GM19328 (cell line): Measurements from ENCODE around the gene UBASH3B.
"Not testable (repeated sequence)": the region's sequence is repeated elsewhere in the genome, so short reads cannot be mapped to it uniquely, and the experiment has no call there.

Experiments used
- ATAC-seq: cut with Tn5 transposase; IDR thresholded peaks from one replicate; pipeline ENCODE4 v1.9.1; 2021; ENCODE audit warnings: mild to moderate bottlenecking, moderate library complexity; ENCODE audit not compliant: unreplicated experiment

Gene UBASH3B

DNA sequence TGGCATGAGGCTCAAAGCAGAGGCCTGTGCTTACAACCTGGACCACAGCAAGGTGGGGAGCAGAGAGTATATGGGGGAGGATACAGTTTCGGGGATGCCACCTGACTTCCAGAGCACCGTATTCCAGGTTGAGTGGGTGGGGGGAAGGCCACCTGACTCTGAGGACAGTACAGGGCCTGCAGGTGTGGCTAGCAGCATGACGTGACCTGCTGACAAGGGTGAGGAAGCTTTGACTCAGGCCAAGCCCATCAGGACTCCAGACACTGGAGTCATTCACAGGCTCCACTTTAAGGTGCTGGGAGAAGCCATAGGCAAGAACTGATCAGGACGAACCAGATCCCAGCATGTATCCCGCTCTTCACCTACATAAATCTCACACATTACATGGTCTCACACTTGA, 148.2 kb downstream of the UBASH3B start:
- ATAC-seq = no peak

DNA sequence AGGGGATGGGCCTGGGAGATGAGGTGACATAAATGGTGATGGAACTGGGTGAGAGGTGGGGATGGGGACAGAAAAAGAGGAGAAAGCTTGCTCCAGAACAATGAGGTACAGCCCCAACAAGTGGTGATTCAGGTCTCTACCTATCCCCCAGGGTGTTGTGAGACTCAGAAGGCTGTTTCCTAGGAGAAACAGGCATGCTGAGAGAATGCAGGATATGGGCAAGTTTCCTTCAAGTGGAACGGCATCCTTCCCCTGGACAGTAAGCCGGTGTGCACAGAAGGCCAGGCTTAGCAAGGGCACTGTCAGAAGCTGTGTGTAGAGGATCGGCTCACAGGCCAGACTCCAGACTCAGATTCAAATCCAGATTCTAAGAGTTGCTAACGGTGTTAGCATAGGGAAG, 148.6 kb downstream of the UBASH3B start:
- no peak for ATAC-seq

DNA sequence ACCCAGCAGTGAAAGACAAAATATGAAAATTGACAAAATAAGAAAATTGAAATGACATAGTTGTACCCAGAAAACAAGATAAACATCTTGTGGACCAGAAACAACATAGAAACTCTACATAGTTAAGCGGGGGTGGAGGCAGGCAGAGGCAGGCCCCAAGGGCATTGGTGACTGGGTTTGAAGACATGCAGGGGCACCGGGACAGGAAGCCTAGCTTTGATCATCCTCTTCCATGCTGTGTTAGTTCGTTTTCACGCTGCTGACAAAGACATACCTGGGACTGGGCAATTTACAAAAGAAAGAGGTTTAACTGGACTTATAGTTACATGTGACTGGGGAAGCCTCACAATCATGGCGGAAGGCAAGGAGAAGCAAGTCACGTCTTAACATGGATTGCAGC, 149.3 kb downstream of the UBASH3B start:
- no peak for ATAC-seq

DNA sequence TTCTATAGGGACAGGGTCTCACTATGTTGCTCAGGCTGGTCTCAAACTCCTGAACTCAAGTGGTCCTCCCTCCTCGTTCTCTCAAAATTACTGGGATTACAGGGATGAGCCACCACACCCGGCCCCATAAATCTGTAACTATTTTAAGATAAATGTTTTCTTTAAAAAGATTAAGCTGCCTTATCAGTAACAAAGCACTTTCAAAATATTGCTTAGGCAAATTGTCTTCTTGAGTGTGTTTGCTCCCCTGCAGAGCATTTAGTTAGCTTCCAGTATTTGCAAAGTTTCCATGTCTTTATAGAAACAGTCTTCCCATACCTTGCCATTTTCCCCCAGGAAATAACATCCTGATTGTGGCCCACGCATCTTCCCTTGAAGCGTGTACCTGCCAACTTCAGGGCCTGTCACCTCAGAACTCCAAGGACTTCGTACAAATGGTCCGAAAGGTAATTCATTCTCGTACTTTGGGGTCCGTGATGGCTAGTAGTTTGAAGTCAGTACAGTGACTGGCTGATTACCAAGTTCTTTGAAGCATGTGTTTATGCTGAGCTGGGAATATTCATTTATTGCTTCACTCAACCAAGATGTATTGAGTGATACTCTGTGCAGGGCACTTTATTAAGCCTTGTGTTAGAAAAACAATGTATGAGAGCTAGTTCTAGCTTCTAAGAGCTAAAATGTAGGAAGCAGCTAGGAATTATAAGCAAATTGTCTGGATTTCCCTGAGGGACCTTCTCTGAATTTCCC, 152.4 kb downstream of the UBASH3B start:
- ATAC-seq = no peak

DNA sequence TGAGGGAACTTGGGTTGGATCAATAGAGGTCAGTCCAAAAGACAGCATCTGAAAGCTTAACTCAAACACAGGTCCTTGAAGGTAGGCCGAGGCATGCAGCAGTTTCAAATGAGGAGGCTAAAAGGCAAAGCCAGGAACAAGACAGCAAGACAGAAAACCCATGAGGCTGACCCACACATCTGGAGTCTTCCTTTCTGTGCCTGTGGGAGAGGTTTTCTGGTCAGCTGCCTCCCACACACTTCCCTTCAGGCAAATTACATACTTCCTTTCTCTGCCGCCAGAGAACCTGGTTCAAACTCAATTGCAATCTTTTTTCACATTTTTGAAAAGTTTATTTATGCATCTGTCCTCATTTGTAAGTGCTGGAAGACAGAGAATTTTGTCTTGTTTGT, 153.0 kb downstream of the UBASH3B start:
- ATAC-seq = peak; percentile 87

DNA sequence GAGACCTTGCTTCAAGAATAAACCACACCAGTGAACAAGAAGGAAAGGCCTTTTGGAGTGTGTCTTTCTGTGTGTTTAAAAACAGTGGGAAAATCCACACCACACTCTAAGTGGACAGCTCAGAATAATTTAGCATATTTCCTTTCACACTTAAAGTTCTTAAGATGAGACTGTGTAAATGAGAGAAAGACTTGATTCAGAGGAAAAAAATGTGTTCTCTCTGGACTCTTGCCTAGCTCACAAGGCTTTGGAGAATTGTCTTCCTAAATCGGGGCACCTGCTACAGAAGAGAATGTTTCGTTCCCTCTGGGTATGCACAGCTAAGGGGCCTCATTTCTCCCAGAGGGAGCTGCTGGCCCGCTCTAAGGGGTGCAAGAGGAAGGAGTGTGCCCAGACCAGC, 154.3 kb downstream of the UBASH3B start:
- ATAC-seq = no peak

DNA sequence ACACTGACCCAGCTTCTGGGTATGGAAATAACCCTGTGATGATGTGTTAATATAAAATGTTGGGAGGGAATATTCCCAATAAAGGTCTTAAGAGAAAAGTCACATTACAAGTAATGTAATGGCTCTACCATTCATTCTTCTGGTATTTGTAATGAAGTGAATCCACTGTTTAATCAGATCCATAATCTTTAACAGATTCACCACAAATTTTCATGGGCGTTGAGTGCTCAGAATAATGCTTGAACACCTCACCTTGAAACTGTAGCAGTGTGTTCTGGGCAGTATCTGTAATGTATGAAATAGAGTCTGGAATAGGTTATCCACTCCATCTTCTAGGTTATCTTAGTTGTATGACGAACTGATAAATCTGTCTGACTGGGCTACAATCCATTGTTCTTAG, 156.2 kb downstream of the UBASH3B start:
- no peak for ATAC-seq

DNA sequence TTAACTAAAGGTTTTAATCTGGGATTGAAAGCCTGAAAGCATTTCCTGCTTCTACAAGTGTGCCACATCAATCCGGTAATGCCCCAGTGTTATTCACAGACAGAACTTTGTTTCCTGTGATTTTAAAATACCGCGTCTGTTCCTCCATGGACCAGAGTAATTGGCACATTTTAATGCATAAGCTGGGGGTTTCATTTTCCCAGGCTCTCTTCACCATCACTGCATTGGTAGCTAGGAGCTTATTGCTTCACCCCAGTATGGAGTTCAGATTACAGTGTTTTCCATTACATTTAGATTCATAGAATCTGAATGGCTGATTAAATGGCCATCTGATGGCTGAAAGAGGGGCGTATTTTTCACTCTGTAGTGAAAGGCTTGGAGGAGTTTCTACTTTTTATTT, 157.1 kb downstream of the UBASH3B start:
- ATAC-seq = no peak

DNA sequence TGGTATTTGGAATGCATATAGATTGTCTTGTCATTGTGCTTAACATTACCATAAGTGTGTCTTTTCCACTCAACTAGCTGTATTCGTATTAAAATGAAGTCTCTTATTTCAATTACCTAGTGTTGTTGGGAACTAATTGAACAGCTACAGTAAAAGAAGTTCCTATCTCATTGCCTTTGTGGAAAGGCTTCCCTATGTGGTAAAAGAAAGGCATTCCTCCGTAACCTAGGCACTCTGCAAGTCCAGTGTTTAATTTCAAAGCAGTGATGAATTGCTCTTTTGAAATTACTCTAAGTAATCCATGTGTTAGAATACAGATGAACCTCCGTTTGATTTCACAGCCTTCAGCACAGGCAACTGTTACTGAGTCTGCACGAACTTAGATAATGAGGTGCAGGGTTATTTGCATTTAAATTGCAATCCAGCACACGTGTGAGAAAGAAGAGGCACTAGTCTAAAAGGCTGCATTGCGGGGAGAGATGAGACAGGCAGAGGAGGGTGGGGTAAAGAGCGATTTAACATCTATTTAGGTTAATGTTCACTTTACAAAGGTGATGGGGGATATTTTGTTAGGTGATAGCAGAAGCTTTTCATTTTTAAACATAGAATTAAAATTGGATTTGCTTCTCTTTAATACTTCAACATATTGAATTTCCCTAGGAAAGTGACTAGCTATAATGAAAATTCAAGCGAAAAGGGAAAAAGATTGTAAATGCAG, 157.8 kb downstream of the UBASH3B start:
- ATAC-seq = no peak

DNA sequence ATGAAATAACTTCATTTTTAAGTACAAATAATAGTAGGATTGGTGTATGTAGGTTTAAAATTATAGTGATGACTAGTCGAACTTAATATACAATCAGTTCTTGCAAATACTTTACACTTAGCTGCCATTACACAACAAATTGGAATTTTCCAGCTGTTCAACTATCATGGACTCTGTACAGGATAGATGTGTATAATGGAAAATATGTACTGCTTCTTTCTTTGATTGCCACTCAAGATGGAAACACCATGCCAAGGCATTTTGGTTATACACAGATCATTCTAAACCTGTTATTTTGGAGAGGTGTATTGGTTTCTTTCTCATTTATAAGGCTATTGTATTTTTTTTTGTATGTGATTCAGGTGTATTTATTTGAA, 158.4 kb downstream of the UBASH3B start:
- no peak for ATAC-seq

DNA sequence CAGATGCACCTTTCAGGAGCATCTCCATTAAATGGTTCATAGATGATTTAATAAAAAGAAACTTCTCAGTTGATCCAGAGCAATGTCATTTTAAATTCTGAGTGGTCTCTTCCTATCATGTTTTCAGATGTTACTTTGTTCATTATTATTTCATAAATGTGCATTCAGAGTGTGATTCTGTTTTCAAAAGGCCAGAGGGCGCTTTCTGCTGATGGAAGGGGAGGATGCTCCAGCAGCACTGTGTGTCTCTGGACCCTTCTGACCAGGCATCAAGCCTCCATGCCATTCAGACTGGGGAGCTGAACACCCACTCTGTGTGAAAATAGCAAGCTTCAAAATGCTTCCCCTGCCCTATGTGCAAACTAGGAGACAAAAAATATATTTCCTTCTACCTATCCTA, 158.9 kb downstream of the UBASH3B start:
- no peak for ATAC-seq

DNA sequence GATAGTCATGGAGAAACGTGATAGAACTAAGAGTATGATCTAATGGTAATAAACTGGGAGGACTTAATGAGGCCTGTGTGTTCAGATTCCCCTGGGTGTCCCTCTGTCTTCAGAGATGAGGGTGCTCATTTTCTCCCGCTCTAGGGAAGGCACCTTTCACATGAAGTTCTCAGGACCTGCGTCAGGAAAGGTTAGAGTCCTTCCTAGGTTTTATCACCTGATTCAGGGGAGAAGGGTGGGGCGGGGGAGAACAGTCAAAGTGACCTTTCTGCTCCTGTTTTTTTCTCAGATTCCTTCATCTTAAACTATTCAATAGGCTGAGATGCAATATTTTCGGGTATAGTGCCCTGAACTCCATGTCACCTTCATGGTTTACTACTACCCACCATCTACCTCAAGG, 160.4 kb downstream of the UBASH3B start:
- no peak for ATAC-seq

DNA sequence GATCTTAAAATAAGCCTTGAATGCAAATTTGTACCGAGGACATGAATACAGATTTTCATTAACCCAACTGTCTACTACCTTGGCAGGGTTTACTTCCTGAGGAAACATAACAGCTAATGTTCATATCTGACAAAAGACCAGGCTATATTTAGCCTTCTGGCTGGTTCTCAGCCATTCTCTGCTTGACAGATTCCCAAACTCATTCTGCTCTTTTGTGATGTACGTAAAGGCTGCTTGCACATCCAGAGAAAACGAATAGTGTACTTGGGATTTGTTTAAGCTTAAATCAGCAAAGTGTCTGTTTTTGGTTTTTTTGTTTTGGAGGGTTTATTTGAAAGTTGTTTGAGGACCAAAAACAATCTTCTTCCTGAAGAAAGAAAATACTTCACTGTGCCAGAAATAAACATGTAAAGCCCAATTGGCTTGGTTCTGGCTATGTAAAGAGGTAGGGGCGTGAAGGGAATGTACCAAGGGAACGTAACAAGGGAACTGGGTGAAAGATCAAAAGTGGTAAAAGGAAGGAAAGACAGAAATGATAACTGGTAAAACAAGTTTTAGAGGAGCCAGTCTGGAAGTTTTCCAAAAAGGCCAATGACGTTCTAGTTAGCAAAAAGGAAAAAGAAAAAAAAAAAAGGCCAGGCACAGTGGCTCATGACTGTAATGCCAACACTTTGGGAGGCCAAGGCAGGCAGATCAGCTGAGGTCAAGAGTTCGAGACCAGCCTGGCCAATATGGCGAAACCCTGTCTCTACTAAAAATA, 161.4 kb downstream of the UBASH3B start:
- no peak for ATAC-seq

DNA sequence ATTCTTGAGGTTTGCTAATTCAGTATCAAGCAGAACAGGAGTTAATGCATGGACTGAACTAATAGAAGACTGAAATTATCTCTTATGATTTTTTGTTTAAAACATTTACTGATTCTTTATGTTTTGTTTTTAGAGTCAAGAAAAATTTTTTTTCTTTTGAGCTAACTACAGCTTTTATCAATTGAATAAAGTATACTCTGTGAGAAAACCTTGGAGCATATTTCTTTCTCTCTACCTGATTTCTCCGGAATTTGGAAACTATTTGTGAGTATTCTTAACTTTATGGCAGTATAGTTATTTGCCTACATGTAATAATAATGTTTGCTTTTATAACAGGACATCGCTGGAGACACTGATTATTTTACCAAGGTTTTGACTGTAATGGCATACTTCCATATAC, 164.6 kb downstream of the UBASH3B start:
- ATAC-seq = no peak

DNA sequence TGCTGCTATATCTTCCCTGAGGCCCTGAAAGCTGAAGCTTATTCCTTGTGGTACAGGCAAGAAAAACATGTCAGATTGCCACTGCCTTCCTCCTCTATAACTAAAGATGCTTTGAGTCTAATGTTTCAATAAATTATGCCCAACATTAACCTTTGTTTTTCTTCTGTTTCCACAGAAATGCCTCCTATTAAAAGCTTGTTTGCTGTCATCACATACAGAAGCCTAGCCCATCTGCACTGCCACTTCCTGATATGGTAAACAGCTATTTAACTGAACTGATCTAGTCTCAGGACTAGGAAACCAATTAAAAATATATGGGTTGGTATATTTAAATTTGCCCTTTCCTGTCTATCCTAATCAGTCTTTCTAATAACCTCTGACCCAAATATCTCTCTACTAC, 165.6 kb downstream of the UBASH3B start:
- ATAC-seq = no peak

DNA sequence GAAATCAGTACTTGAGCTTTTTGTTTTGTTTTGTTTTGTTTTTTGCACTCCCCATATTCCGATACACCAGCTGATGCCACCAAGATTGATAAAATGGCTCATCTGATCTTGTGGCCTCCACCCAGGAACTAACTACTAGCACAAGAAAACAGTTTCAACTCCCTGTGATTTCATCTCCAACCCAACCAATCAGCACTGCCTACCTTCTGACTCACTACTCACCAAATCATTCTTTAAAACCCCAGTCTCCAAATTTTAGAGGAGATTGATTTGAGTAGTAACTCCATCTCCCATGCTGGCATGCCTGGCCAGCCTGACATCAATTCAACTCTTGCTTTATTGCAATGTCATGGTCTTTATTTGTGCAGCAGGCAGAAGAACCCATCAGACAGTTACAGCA, 166.7 kb downstream of the UBASH3B start:
- no peak for ATAC-seq

DNA sequence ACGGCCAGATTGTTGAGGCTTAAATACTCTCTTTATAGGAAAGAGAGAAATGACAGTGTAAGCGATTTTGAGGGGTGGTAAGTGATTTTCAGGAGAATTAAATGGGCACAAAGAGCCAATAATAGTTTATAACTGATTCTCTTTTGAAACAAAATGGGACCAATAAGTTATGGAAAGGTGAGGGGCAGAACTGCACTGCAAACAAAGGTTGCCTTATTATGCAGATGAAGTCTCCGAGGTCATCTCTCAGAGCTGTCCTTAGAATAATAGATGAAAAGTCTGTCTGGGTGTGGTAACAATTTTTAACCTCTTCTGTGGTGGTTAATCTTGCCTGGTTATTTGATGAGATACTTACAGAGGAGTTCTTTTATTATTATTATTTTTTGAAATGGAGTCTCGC, 168.0 kb downstream of the UBASH3B start:
- no peak for ATAC-seq

DNA sequence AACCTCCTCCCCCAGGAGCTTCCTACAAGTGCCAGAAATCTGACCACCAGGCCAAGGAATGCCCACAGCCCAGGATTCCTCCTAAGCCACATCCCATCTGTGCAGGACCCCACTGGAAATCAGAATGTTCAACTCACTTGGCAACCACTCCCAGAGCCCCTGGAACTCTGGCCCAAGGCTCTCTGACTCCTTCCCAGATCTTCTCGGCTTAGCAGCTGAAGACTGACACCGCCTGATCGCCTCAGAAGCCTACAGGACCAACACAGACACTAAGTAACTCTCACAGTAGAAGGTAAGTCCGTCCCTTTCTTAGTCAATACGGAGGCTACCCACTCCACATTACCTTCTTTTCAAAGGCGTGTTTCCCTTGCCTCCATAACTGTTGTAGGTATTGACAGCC, 173.8 kb downstream of the UBASH3B start:
- not testable (repeated sequence) for ATAC-seq

DNA sequence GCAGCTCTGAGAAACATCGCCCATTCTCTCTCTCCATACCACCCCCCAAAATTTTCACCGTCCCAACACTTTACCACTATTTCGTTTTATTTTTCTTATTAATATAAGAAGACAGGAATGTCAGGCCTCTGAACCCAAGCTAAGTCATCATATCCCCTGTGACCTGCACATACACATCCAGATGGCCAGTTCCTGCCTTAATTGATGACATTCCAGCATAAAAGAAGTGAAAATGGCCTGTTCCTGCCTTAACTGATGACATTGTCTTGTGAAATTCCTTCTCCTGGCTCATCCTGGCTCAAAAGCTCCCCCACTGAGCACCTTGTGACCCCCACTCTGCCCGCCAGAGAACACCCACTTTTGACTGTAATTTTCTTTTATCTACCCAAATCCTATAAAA, 176.8 kb downstream of the UBASH3B start:
- ATAC-seq = not testable (repeated sequence)

DNA sequence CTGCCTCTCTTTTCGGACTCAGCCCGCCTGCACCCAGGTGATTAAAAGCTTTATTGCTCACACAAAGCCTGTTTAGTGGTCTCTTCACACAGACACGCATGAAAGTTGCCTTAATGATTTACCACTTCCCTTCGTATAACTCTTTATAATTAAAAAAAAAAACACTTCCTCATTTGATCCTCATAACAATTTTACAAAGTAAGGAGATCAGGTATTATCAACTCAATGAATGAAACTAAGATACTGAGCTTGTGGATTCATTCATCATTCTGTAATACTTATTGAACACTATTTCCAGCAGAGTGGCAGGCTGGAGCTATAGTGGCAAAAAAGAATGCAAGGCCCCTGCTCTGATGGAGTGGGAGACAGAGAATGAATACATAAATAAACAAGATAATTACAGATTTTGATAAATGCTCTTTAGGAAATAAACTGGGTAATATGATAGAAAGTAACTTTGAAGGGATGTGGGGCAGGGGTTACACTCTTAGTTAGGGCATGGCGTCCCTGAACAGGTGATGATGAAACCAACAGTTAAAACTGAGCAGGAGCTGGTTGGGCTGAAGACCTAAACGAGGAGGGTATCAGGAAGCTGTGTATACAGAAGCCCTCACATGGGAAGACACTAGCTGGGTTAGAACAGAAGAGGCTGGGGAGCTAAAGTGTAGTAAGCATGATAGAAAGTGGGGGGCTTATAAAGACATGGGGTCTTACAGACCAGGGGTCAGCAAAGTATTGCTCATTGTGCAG, 177.4 kb downstream of the UBASH3B start:
- ATAC-seq = no peak

DNA sequence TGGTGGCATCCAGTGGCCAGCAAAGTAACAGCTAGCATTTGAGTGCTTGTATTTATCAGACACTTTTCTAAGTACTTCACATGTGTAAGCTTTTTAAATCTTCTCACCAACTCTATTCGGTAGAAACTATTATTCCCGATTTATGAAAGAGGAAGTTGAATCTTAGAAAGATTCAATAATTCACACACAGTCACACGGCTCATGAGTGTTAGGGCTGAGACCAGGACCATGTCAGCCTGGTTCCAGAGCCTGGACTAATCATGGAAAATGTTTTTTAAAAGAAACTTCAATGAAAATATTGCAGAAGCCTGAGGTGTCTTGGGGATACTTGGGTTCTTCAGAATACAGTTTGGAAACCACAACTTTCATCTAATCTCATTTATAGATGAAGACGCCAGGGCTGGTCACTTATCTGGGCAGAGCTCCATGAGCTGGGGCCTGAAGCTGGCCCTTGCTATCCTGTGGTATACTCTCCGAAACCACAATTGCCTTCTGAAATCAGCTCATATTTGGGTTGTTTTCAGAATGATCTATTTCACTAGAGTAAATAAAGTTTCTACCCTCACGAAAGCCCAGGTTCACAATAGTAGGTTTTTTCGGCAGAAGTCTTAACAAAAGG, 178.4 kb downstream of the UBASH3B start:
- ATAC-seq = no peak
